Stimulated activated CD8-positive, alpha-beta memory T cell treated with anti-CD3 and anti-CD28 coated beads, Interleukin-15, amount 100 ng/mL, for 1 hour (primary cell): Measurements from ENCODE around the gene TMC3.
"Not testable (repeated sequence)": the region's sequence is repeated elsewhere in the genome, so short reads cannot be mapped to it uniquely, and the experiment has no call there.

Source experiments
- DNase-seq: peaks from one replicate; pipeline ENCODE4 v3.0.0-alpha.2; 2020; ENCODE audit warnings: low read depth

TMC3 gene

GRCh38 chr15:81384891-81385720 is 11.1 kb upstream of the TMC3 start:
- DNase-seq: no peak

- no peak for DNase-seq
These were observed 7.7 kb upstream of the TMC3 start for GRCh38 chr15:81381720-81382119.

GRCh38 chr15:81380668-81381067 is 6.7 kb upstream of the TMC3 start:
- no peak for DNase-seq

GRCh38 chr15:81380203-81380602 is 6.2 kb upstream of the TMC3 start:
- DNase-seq: no peak

GRCh38 chr15:81379269-81379668 is 5.3 kb upstream of the TMC3 start:
- DNase-seq: no peak

- no peak for DNase-seq
These were observed 4.4 kb upstream of the TMC3 start for GRCh38 chr15:81378443-81378842.

GRCh38 chr15:81377871-81378270 is 3.9 kb upstream of the TMC3 start:
- DNase-seq: no peak

- DNase-seq: no peak
These were observed 2.2 kb upstream of the TMC3 start for GRCh38 chr15:81376231-81376630.

GRCh38 chr15:81375461-81375860 is 1.4 kb upstream of the TMC3 start:
- no peak for DNase-seq

- no peak for DNase-seq
These were observed 837 bp downstream of the TMC3 start for GRCh38 chr15:81373176-81373575.

- no peak for DNase-seq
These were observed 1.4 kb downstream of the TMC3 start for GRCh38 chr15:81372575-81372974.

GRCh38 chr15:81363718-81364500 is 10.1 kb downstream of the TMC3 start:
- no peak for DNase-seq

GRCh38 chr15:81363276-81363675 is 10.7 kb downstream of the TMC3 start:
- no peak for DNase-seq

- DNase-seq: no peak
These were observed 11.2 kb downstream of the TMC3 start for GRCh38 chr15:81362790-81363189.

GRCh38 chr15:81361891-81362290 is 12.1 kb downstream of the TMC3 start:
- no peak for DNase-seq

GRCh38 chr15:81360491-81360890 is 13.5 kb downstream of the TMC3 start:
- DNase-seq: no peak

GRCh38 chr15:81358248-81358647 is 15.8 kb downstream of the TMC3 start:
- no peak for DNase-seq

- DNase-seq: no peak
These were observed 16.8 kb downstream of the TMC3 start for GRCh38 chr15:81357180-81357686.

GRCh38 chr15:81356252-81356651 is 17.8 kb downstream of the TMC3 start:
- no peak for DNase-seq

- DNase-seq: no peak
These were observed 22.4 kb downstream of the TMC3 start for GRCh38 chr15:81351651-81352050.

GRCh38 chr15:81349271-81349670 is 24.7 kb downstream of the TMC3 start:
- no peak for DNase-seq

GRCh38 chr15:81348691-81349090 is 25.3 kb downstream of the TMC3 start:
- DNase-seq: not testable (repeated sequence)

- no peak for DNase-seq
These were observed 26.1 kb downstream of the TMC3 start for GRCh38 chr15:81347910-81348309.
